ENCODE results near the gene TERT.
"Not testable (repeated sequence)": the region's sequence is repeated elsewhere in the genome, so short reads cannot be mapped to it uniquely, and the experiment has no call there.

The TERT gene

DNA sequence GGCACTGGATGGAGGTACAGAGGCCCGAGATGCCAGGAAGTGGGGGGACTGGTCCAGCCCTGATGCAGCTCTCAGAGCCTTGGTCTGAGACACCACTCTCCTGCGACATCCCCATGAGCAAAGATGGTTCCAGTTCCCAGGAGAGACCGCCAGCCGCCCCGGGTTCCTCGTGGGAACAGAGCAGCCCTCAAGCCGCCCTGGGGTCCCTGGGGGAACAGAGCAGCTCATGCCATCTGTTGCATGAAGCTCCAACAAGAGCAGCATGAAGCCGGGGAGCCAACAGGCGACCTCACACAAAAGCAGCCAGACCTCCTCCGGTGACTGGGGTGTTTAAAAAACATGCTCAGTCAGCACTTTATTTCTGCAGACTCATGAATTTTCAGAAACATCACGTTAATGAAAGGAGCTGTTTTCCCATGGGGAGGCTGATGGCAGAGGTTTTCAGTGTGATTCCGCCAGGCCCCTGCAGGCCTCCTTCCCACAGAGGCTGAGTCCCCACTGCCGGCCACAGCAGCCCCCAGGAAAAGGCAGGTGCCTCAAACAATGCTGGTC is 63.4 kb downstream of the TERT start:
- DNase-seq, result no peak

DNA sequence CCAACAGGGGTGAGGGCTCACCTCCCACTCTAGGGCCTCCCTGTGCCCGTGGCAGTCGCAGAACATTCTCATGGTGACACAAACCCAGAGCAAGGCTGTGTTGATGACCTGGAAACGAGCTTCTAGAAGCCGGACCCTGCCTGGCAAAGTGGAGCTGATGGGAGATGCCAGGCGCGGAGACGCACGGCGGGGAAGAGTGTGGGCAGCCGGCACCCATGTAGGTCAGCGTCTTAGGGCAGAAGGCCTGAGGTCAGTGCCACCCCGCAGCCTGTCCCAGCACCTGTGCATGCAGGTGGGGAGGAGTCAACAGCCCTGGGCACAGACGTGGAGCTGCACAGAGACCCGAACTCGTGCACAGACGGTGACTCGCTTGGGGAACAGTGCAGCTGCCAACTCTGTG is 64.3 kb downstream of the TERT start:
- no peak for DNase-seq

DNA sequence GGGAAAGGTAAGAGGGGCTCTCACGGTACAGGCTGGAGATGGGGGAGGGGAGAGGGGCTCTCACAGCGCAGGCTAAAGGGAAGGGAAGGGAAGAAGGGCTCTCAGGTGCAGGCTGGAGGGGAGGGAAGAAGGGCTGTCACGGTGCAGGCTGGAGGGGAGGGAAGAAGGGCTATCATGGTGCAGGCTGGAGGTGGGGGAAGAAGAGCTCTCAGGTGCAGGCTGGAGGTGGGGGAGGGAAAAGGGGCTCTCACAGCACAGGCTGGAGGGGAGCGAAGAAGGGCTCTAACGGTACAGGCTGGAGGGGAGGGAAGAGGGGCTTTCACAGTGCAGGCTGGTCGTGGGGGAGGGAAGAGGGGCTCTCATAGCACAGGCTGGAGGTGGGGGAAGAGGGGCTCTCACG is 65.0 kb downstream of the TERT start:
- DNase-seq, result no peak

- not testable (repeated sequence) for DNase-seq
These were observed 65.8 kb downstream of the TERT start for GRCh38 chr5:1229023-1229422.

DNA sequence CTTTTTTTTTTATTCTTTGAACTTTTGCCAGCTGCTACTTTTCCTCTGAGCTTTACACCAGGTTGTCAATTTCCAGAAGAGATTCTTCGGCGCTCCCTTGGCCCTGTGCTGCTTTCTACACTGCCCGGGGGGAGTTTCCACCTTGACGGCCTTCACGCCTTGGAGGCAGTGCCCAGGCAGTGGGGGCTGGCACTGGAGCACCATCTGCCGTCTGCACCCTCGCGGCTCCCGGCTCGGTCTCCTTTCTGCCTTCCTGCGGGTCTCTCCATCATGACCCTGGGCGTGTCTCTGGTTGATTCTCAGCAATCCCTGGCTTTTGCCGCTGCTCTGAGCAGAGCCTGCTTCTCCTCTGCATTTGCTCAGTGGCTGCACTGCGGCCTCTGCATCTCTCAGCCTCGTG is 66.7 kb downstream of the TERT start:
- no peak for DNase-seq

GRCh38 chr5:1227667-1228066 is 67.2 kb downstream of the TERT start:
- no peak for DNase-seq

DNA sequence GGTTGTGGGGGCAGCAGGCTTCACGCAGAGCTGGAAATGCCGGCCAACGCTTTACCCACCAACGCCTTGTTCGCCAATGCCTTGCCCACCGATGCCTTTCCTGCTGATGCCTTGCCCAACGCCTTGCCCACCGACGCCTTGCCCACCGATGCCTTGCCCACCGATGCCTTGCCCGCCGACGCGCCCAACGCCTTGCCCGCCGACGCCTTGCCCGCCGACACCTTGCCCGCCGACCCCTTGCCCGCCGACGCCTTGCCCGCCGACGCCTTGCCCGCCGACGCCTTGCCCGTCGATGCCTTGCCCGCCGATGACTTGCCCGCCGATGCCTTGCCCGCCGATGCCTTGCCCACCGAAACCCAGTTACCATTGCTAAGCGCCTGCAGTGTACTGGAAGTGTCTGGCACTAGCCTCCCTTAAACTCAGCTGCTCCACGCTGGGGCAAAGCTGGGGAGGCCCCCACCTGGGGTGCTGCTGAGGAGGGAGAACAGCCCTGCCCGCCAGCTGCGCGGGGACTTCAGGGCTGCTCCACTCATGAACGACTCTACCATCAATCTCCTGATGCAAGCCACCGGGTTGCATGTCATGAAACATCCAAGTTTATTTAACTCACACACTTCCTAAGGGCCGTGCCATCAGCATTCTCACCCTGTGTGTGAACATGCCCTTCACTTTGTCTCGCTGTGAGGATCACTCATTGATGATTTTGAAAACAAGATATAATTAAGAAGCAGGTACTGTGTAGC is 67.9 kb downstream of the TERT start:
- DNase-seq, result no peak

- no peak for DNase-seq
These were observed 68.6 kb downstream of the TERT start for GRCh38 chr5:1226231-1226630.

- DNase-seq, result no peak
These were observed 69.8 kb downstream of the TERT start, which contains the start of gene SLC6A18 for GRCh38 chr5:1225081-1225480. TSS of gene SLC6A18 (plus strand) at chr5:1225381. CDS start at chr5:1225478, 97 bp downstream.

DNA sequence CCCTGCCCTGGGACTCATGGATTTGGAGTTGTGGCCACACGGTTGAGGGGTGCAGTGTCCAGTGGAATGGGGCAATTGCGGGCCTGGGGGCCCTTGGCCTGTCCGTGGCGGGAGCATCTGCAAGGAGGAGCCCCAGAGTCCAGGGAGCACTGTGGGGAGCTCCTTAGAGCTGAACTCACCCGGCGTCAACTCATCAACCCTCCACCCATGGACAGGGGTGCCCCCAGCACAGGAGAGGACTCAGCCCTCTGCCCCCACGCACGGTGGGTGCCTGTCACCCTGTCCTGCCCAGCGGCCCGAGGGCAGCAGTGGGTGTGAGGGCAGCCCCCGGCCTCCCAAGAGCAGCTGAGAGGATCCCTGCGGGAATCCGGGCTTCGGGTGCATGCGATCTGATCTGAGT is 70.2 kb downstream of the TERT start:
- DNase-seq, result no peak

- no peak for DNase-seq
These were observed 71.6 kb downstream of the TERT start for GRCh38 chr5:1223278-1223670.

GRCh38 chr5:1222621-1223277 is 72.1 kb downstream of the TERT start:
- no peak for DNase-seq

GRCh38 chr5:1222147-1222546 is 72.7 kb downstream of the TERT start:
- DNase-seq, result no peak

GRCh38 chr5:1221721-1222120 is 73.1 kb downstream of the TERT start:
- no peak for DNase-seq

DNA sequence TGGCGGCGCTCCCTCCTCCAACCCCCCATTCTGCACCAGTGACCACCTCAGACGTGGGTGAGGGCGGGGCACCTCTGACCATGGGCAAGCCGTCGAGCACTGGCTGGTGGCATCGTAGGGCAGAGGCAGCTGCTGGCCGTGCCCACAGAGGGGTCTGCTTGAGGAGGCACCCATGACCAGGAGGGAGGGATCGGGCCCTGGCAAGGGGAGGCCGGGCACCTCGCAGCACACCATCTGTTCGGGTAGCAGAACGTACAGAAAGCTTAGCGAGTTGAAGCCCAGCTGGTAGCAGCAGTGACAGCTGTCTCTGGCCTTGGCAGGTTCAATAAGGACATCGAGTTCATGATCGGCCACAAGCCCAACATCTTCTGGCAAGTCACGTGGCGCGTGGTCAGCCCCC is 74.0 kb downstream of the TERT start:
- no peak for DNase-seq

DNA sequence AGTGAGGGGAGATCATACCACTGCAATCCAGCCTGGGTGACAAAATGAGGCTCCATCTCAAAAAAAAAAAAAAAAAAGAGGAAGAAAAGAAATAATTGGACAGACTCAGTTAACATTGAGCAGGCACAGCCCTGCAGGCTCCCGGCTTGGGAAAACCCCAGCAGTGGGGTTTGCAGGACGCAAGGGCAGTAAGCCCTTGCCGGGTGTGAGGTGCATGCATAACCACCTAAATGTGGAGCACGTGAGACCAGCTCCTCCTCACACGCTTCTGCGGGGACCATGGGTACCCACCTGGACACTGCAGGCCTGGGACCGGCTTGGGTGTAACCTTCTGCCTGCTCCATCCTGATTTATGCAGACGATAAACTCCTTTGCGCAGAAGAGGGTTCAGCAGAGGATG is 74.5 kb downstream of the TERT start:
- no peak for DNase-seq

- no peak for DNase-seq
These were observed 75.1 kb downstream of the TERT start for GRCh38 chr5:1219768-1220100.

DNA sequence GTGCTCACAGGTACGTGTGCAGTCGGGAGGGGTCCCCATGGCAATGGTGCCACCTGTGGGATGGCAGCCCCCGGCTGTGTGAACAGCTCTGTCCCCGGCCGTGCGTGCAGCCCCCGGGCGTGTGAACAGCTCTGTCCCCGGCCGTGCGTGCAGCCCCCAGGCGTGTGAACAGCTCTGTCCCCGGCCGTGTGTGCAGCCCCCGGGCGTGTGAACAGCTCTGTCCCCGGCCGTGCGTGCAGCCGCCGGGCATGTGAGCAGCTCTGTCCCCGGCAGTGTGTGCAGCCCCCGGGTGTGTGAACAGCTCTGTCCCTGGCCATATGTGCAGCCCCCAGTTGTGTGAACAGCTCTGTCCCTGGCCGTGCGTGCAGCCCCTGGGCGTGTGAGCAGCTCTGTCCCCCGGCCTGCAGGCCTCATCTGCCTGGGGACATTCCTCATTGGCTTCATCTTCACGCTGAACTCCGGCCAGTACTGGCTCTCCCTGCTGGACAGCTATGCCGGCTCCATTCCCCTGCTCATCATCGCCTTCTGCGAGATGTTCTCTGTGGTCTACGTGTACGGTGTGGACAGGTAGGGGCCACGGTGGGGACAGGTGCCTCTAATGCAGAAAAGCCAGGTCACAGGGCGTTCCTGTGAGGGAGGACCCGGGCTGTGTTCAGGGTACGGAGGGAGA is 75.6 kb downstream of the TERT start:
- DNase-seq, result no peak

DNA sequence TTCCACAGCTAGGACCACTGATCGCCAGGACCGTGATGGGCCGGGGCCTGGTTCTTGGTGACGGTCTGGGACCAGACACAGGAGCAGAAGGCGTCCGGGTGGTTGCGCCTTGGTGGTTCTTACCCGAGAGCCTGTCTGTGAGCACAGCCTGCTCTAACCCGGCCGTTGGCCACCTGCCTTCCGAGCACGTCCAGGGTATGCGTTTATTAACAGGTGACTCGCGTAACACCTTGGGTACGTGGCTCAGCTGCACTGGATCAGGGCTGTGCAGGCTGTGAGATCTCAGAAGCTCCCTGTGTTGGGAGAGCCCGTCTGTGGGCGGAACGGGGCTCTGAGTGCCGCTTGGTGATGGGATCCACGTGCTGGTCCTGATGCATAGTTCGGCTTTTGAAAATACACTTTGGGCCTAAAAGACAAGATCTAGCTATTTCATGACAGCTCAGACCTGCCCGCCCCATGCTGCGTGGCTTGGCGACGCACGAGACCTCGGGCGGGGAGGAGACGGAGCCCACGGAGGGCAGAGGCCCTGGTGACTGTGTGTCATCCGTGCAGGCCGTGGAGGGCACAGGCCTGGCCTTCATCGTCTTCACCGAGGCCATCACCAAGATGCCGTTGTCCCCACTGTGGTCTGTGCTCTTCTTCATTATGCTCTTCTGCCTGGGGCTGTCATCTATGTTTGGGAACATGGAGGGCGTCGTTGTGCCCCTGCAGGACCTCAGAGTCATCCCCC is 76.4 kb downstream of the TERT start:
- no peak for DNase-seq

GRCh38 chr5:1217596-1218206 is 77.2 kb downstream of the TERT start:
- DNase-seq, result peak; percentile 35

DNA sequence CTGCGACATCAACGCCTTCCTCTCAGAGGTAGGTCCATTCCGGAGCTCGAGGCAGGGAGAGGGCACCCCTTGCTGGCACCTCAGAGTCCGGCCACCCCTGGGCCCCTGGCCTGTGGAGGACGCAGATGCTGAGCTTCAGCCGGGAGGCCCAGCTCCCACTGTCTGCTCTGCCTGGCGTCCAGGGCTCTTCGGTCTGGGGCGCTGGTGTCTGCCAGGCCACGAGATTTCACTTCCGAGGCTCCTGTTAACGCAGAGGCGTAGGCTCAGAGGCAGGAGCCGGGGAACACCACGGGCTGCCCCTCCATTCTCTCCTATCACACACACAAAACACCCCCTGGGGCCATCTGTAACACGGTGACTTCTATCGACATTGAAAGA is 78.0 kb downstream of the TERT start:
- DNase-seq, result no peak

DNA sequence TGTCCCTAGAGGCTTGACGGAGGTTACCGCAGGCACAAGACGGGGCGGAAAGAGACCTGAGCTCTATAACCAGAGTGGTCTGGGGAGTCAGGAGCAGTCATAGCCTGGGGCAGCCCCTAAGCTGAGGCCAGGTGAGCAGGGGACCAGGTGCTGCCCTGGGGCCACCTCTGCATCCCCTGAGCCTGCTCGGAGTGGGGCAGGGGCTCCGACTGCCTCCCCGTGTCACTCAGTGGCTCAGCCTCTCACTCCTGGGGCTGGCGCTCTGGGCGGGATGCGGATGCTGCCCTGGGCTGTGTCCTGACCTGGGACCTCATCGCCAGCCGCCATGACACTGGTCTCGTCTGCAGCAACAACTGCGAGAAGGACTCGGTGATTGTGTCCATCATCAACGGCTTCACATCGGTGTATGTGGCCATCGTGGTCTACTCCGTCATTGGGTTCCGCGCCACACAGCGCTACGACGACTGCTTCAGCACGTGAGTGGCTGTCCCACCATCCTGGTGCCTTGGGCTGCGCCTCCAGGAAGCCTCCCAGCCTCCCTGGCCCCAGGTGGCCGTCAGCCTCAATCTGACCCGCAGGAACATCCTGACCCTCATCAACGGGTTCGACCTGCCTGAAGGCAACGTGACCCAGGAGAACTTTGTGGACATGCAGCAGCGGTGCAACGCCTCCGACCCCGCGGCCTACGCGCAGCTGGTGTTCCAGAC is 78.5 kb downstream of the TERT start:
- no peak for DNase-seq

Data from hematopoietic multipotent progenitor cell treated with erythropoietin and hydrocortisone succinate and interleukin-3 and kit ligand, for 4 days (in vitro differentiated cells).